ENCODE results near the gene COX6A2.

COX6A2 gene

GRCh38 chr16:31428279-31428597 is at the start of gene COX6A2:
COX6A2 (minus strand) TSS chr16:31428360; CDS start chr16:31428325, 35 bp downstream.
- no peak within 1 kb of the TSS for H3K27ac ChIP-seq (ENCODE audit: low read length)
- DNase-seq (ENCODE audit: low read depth, low spot score), result no peak
- no CpG with 5 or more reads among the region's 7 CpGs for WGBS (ENCODE audit: insufficient coverage, insufficient read length)
- no peaks in the 10 kb centered on the region; the same call in 1 of the 2 replicates for H3K27me3 ChIP-seq (ENCODE audit: control insufficient read depth, insufficient read depth, low read length)
- H3K9me3 ChIP-seq (ENCODE audit: control insufficient read depth, insufficient read depth, low read length), result no peaks in the 10 kb centered on the region
- no peaks in the 10 kb centered on the region; the same call in 1 of the 2 replicates for H3K36me3 ChIP-seq (ENCODE audit: control insufficient read depth, insufficient read depth, low read length)
- no peak within 1 kb of the TSS for H3K4me3 ChIP-seq (ENCODE audit: low read length)
- no peaks in the 10 kb centered on the region for H3K4me1 ChIP-seq (ENCODE audit: control insufficient read depth, insufficient read depth, low read length)

- H3K4me3 ChIP-seq (ENCODE audit: low read length), result peak overlapping the region; percentile 52; the same call in 1 of the 2 replicates
- H3K4me1 ChIP-seq (ENCODE audit: control insufficient read depth, insufficient read depth, low read length), result no peaks in the 10 kb centered on the region
- no peak for DNase-seq (ENCODE audit: low read depth, low spot score)
- H3K27ac ChIP-seq (ENCODE audit: low read length), result no peak overlapping the region
- peaks cover 1% of the 10 kb centered on the region; the same call in 1 of the 2 replicates for H3K27me3 ChIP-seq (ENCODE audit: control insufficient read depth, insufficient read depth, low read length)
- no peaks in the 10 kb centered on the region for H3K36me3 ChIP-seq (ENCODE audit: control insufficient read depth, insufficient read depth, low read length)
- no peaks in the 10 kb centered on the region for H3K9me3 ChIP-seq (ENCODE audit: control insufficient read depth, insufficient read depth, low read length)
- WGBS (ENCODE audit: insufficient coverage, insufficient read length), result no CpG with 5 or more reads among the region's 67 CpGs
Observed at GRCh38 chr16:31477220-31478216, 49.4 kb upstream of the COX6A2 start.

GRCh38 chr16:31476303-31477219 is 48.4 kb upstream of the COX6A2 start:
- no peaks in the 10 kb centered on the region for H3K9me3 ChIP-seq (ENCODE audit: control insufficient read depth, insufficient read depth, low read length)
- DNase-seq (ENCODE audit: low read depth, low spot score), result no peak
- H3K4me3 ChIP-seq (ENCODE audit: low read length), result peak overlapping the region; percentile 53; the same call in 1 of the 2 replicates
- H3K27ac ChIP-seq (ENCODE audit: low read length), result no peak overlapping the region
- H3K36me3 ChIP-seq (ENCODE audit: control insufficient read depth, insufficient read depth, low read length), result no peaks in the 10 kb centered on the region
- no peaks in the 10 kb centered on the region for H3K4me1 ChIP-seq (ENCODE audit: control insufficient read depth, insufficient read depth, low read length)
- H3K27me3 ChIP-seq (ENCODE audit: control insufficient read depth, insufficient read depth, low read length), result peaks cover 1% of the 10 kb centered on the region; the same call in 1 of the 2 replicates
- WGBS (ENCODE audit: insufficient coverage, insufficient read length), result no CpG with 5 or more reads among the region's 68 CpGs

GRCh38 chr16:31475946-31476302 is 47.8 kb upstream of the COX6A2 start:
- no peak for DNase-seq (ENCODE audit: low read depth, low spot score)
- peaks cover 1% of the 10 kb centered on the region; the same call in 1 of the 2 replicates for H3K27me3 ChIP-seq (ENCODE audit: control insufficient read depth, insufficient read depth, low read length)
- WGBS (ENCODE audit: insufficient coverage, insufficient read length), result no CpG with 5 or more reads among the region's 26 CpGs

GRCh38 chr16:31474773-31475738 is 46.9 kb upstream of the COX6A2 start:
- no peak overlapping the region for H3K27ac ChIP-seq (ENCODE audit: low read length)
- no peak overlapping the region for H3K4me3 ChIP-seq (ENCODE audit: low read length)
- no peaks in the 10 kb centered on the region for H3K36me3 ChIP-seq (ENCODE audit: control insufficient read depth, insufficient read depth, low read length)
- no peak for DNase-seq (ENCODE audit: low read depth, low spot score)
- WGBS (ENCODE audit: insufficient coverage, insufficient read length), result no CpG with 5 or more reads among the region's 12 CpGs
- H3K9me3 ChIP-seq (ENCODE audit: control insufficient read depth, insufficient read depth, low read length), result no peaks in the 10 kb centered on the region
- no peaks in the 10 kb centered on the region for H3K4me1 ChIP-seq (ENCODE audit: control insufficient read depth, insufficient read depth, low read length)
- H3K27me3 ChIP-seq (ENCODE audit: control insufficient read depth, insufficient read depth, low read length), result peaks cover 1% of the 10 kb centered on the region; the same call in 1 of the 2 replicates

More at GRCh38 chr16:31475946-31476302, 47.8 kb upstream of the COX6A2 start:
- H3K4me3 ChIP-seq (ENCODE audit: low read length), result peak overlapping the region; percentile 53; the same call in 1 of the 2 replicates
- H3K36me3 ChIP-seq (ENCODE audit: control insufficient read depth, insufficient read depth, low read length), result no peaks in the 10 kb centered on the region
- no peak overlapping the region for H3K27ac ChIP-seq (ENCODE audit: low read length)
- no peaks in the 10 kb centered on the region for H3K9me3 ChIP-seq (ENCODE audit: control insufficient read depth, insufficient read depth, low read length)
- H3K4me1 ChIP-seq (ENCODE audit: control insufficient read depth, insufficient read depth, low read length), result no peaks in the 10 kb centered on the region

- DNase-seq (ENCODE audit: low read depth, low spot score), result no peak
- WGBS (ENCODE audit: insufficient coverage, insufficient read length), result no CpG with 5 or more reads among the region's 12 CpGs
- H3K4me1 ChIP-seq (ENCODE audit: control insufficient read depth, insufficient read depth, low read length), result no peaks in the 10 kb centered on the region
Observed at GRCh38 chr16:31474173-31474714, 46.1 kb upstream of the COX6A2 start.

GRCh38 chr16:31473264-31473984 is 45.3 kb upstream of the COX6A2 start:
- Histone ChIP-seq H3K4me3 (ENCODE audit: low read length) (no peak overlapping the region), H3K27ac (ENCODE audit: low read length) (no peak overlapping the region), H3K4me1 (ENCODE audit: control insufficient read depth, insufficient read depth, low read length) (no peaks in the 10 kb centered on the region), H3K9me3 (ENCODE audit: control insufficient read depth, insufficient read depth, low read length) (no peaks in the 10 kb centered on the region), H3K36me3 (ENCODE audit: control insufficient read depth, insufficient read depth, low read length) (no peaks in the 10 kb centered on the region), H3K27me3 (ENCODE audit: control insufficient read depth, insufficient read depth, low read length) (peaks cover 1% of the 10 kb centered on the region; the same call in 1 of the 2 replicates)
- no peak for DNase-seq (ENCODE audit: low read depth, low spot score)
- no CpG with 5 or more reads among the region's 17 CpGs for WGBS (ENCODE audit: insufficient coverage, insufficient read length)

More at GRCh38 chr16:31474173-31474714, 46.1 kb upstream of the COX6A2 start:
- no peak overlapping the region for H3K4me3 ChIP-seq (ENCODE audit: low read length)
- no peaks in the 10 kb centered on the region for H3K36me3 ChIP-seq (ENCODE audit: control insufficient read depth, insufficient read depth, low read length)
- peaks cover 1% of the 10 kb centered on the region; the same call in 1 of the 2 replicates for H3K27me3 ChIP-seq (ENCODE audit: control insufficient read depth, insufficient read depth, low read length)
- no peak overlapping the region for H3K27ac ChIP-seq (ENCODE audit: low read length)
- no peaks in the 10 kb centered on the region for H3K9me3 ChIP-seq (ENCODE audit: control insufficient read depth, insufficient read depth, low read length)

GRCh38 chr16:31472709-31473203 is 44.6 kb upstream of the COX6A2 start:
- Histone ChIP-seq H3K36me3 (ENCODE audit: control insufficient read depth, insufficient read depth, low read length) (no peaks in the 10 kb centered on the region), H3K27me3 (ENCODE audit: control insufficient read depth, insufficient read depth, low read length) (peaks cover 1% of the 10 kb centered on the region; the same call in 1 of the 2 replicates), H3K4me1 (ENCODE audit: control insufficient read depth, insufficient read depth, low read length) (no peaks in the 10 kb centered on the region), H3K9me3 (ENCODE audit: control insufficient read depth, insufficient read depth, low read length) (no peaks in the 10 kb centered on the region), H3K4me3 (ENCODE audit: low read length) (peak overlapping the region; percentile 49; the same call in 1 of the 2 replicates), H3K27ac (ENCODE audit: low read length) (no peak overlapping the region)
- WGBS (ENCODE audit: insufficient coverage, insufficient read length), result no CpG with 5 or more reads among the region's 20 CpGs
- no peak for DNase-seq (ENCODE audit: low read depth, low spot score)

All from iPS DF 6.9 (cell line).